Natural killer cell (primary cell): ENCODE data around the gene NOL4L. TPM values are rescaled to one million over a fixed set of nuclear protein-coding genes. Genes with fewer than 3 reads are reported as not detected.

Source experiments
- ATAC-seq, 3 donors: fragments of 150-1000 bp in 2 of 3; fragments of 200-7000 bp in 1 of 3; cut with Tn5 transposase; 1 replicate in 1 of 3; 2 replicates in 2 of 3; pipeline ENCODE4 v1.10.0; 2021; ENCODE audit warnings: mild to moderate bottlenecking in 2 of 3, moderate library complexity in 2 of 3
- DNase-seq, 2 donors: peaks; one replicate each; pipeline versions ENCODE4 v3.0.0 to v3.0.0-alpha.2; 2013 to 2021; ENCODE audit warnings: mixed read lengths in 1 of 2
- H3K27ac ChIP-seq: one replicate; pipeline ENCODE4 v1.5.1; 2013; ENCODE audit warnings: mild to moderate bottlenecking, low read length
- H3K27me3 ChIP-seq: one replicate; pipeline ENCODE4 v1.6.1; 2013; ENCODE audit warnings: low read length; ENCODE audit not compliant: control insufficient read depth, insufficient read depth
- H3K36me3 ChIP-seq: one replicate; pipeline ENCODE4 v1.6.1; 2013; ENCODE audit warnings: low read length; ENCODE audit not compliant: control insufficient read depth, insufficient read depth
- H3K4me1 ChIP-seq: one replicate; pipeline ENCODE4 v1.6.1; 2013; ENCODE audit warnings: low read length; ENCODE audit not compliant: control insufficient read depth, insufficient read depth
- H3K4me3 ChIP-seq: one replicate; pipeline ENCODE4 v1.5.1; 2013; ENCODE audit warnings: low read length
- H3K9me3 ChIP-seq: one replicate; pipeline ENCODE4 v1.6.1; 2013; ENCODE audit warnings: low read length; ENCODE audit not compliant: control insufficient read depth, insufficient read depth
- H3K27ac Mint-ChIP-seq, 2 donors: one replicate each; pipeline ENCODE4 v1.8.0; 2022; ENCODE audit warnings: mild to moderate bottlenecking in 2 of 2, mixed read lengths in 2 of 2, moderate library complexity in 1 of 2
- H3K27me3 Mint-ChIP-seq, 2 donors: one replicate each; pipeline ENCODE4 v1.8.0; 2022; ENCODE audit warnings: low read depth in 2 of 2, mixed read lengths in 2 of 2
- H3K36me3 Mint-ChIP-seq: one replicate; pipeline ENCODE4 v1.8.0; 2022; ENCODE audit warnings: mixed read lengths
- H3K4me1 Mint-ChIP-seq, 2 donors: one replicate each; pipeline ENCODE4 v1.8.0; 2022; ENCODE audit warnings: mixed read lengths in 2 of 2
- H3K4me3 Mint-ChIP-seq: one replicate; pipeline ENCODE4 v1.8.0; 2022; ENCODE audit warnings: mild to moderate bottlenecking, moderate library complexity, mixed read lengths
- H3K9me3 Mint-ChIP-seq, 2 donors: one replicate each; pipeline ENCODE4 v1.8.0; 2022; ENCODE audit warnings: mixed read lengths in 2 of 2
- CTCF ChIP-seq: fragments of 200-600 bp; IDR thresholded peaks from one replicate; pipeline ENCODE4 v1.8.0; 2022; ENCODE audit warnings: antibody characterized with exemption
- WGBS: methylation state at CpG from one replicate; pipeline ENCODE4 v1.1.7; 2013; ENCODE audit warnings: missing lambda C conversion rate; ENCODE audit not compliant: insufficient coverage; 5-methylcytosine and 5-hydroxymethylcytosine counted together
- intact Hi-C: fragments of 100-400 bp; cut with micrococcal nuclease; formaldehyde crosslinking; loops from one replicate; pipeline ENCODE4 v1.14.2; 2022
- total RNA-seq, 4 donors: library from RNA; stranded (reverse); fragments of 120-200 nt in 1 of 4; gene quantifications; one replicate each; pipeline versions ENCODE4 v1.2.3 to v1.2.4, GENCODE V29; 2013 to 2022

Gene NOL4L
- total RNA-seq, 3 donors from 2014 or later (not counting 1 experiment from before 2014, with no cell fraction given): 101 to 136 (median 114) TPM

GRCh38 chr20:32404017-32404416 is 181.1 kb downstream of the NOL4L start:
- intact Hi-C loops: no loop called here
- H3K9me3 Mint-ChIP-seq: no peaks in the 10 kb centered on the region
- H3K27me3 ChIP-seq: no peaks in the 10 kb centered on the region
- H3K27me3 Mint-ChIP-seq: no peaks in the 10 kb centered on the region
- no peak for ATAC-seq
- WGBS: 96% methylated on average over 2 of the region's 2 CpGs
- peaks cover 12% of the 10 kb centered on the region for H3K4me1 ChIP-seq
- peaks cover 32 to 49% of the 10 kb centered on the region in 2 donors for H3K4me1 Mint-ChIP-seq
- no peak overlapping the region for H3K27ac ChIP-seq
- no peak overlapping the region for H3K4me3 ChIP-seq
- DNase-seq: no peak
- no peak for TF ChIP-seq CTCF
- H3K36me3 Mint-ChIP-seq: no peaks in the 10 kb centered on the region
- no peak overlapping the region for H3K27ac Mint-ChIP-seq
- H3K36me3 ChIP-seq: peaks cover 7% of the 10 kb centered on the region
- H3K4me3 Mint-ChIP-seq: no peak overlapping the region
- H3K9me3 ChIP-seq: no peaks in the 10 kb centered on the region

GRCh38 chr20:32400476-32400875 is 184.7 kb downstream of the NOL4L start:
- WGBS: 95% methylated on average over 1 of the region's 1 CpG
- Mint-ChIP-seq H3K9me3 (no peaks in the 10 kb centered on the region), H3K27ac (no peak overlapping the region), H3K4me3 (no peak overlapping the region), H3K4me1 (peaks cover 10 to 25% of the 10 kb centered on the region in 2 donors), H3K27me3 (no peaks in the 10 kb centered on the region), H3K36me3 (no peaks in the 10 kb centered on the region)
- TF ChIP-seq CTCF: no peak
- ATAC-seq: no peak
- DNase-seq: no peak
- H3K4me1 ChIP-seq: no peaks in the 10 kb centered on the region
- no peak overlapping the region for H3K4me3 ChIP-seq
- intact Hi-C loops: no loop called here
- no peaks in the 10 kb centered on the region for H3K27me3 ChIP-seq
- H3K36me3 ChIP-seq: peaks cover 7% of the 10 kb centered on the region
- H3K27ac ChIP-seq: no peak overlapping the region
- H3K9me3 ChIP-seq: no peaks in the 10 kb centered on the region

- H3K9me3 Mint-ChIP-seq: no peaks in the 10 kb centered on the region
- H3K27me3 Mint-ChIP-seq: no peaks in the 10 kb centered on the region
- intact Hi-C loops: no loop called here
- Histone ChIP-seq H3K4me3 (no peak overlapping the region), H3K4me1 (no peaks in the 10 kb centered on the region), H3K27me3 (no peaks in the 10 kb centered on the region), H3K36me3 (peaks cover 7% of the 10 kb centered on the region), H3K9me3 (no peaks in the 10 kb centered on the region), H3K27ac (no peak overlapping the region)
- TF ChIP-seq CTCF: no peak
- no peaks in the 10 kb centered on the region for H3K36me3 Mint-ChIP-seq
- H3K27ac Mint-ChIP-seq: no peak overlapping the region
- 96% methylated on average over 7 of the region's 11 CpGs for WGBS
- no peak overlapping the region for H3K4me3 Mint-ChIP-seq
- peaks cover 10 to 26% of the 10 kb centered on the region in 2 donors for H3K4me1 Mint-ChIP-seq
- no peak for ATAC-seq
- DNase-seq: no peak
Observed at GRCh38 chr20:32397567-32398084, 187.5 kb downstream of the NOL4L start.

- Mint-ChIP-seq H3K36me3 (no peaks in the 10 kb centered on the region), H3K27me3 (no peaks in the 10 kb centered on the region), H3K4me3 (no peak overlapping the region), H3K4me1 (peaks cover 10 to 26% of the 10 kb centered on the region in 2 donors), H3K27ac (no peak overlapping the region), H3K9me3 (no peaks in the 10 kb centered on the region)
- no peaks in the 10 kb centered on the region for H3K27me3 ChIP-seq
- no peak for ATAC-seq
- no peak overlapping the region for H3K27ac ChIP-seq
- no peaks in the 10 kb centered on the region for H3K4me1 ChIP-seq
- DNase-seq: no peak
- H3K4me3 ChIP-seq: no peak overlapping the region
- TF ChIP-seq CTCF: no peak
- no peaks in the 10 kb centered on the region for H3K9me3 ChIP-seq
- H3K36me3 ChIP-seq: peaks cover 5% of the 10 kb centered on the region
- intact Hi-C loops: no loop called here
- WGBS: 97% methylated on average over 3 of the region's 3 CpGs
Observed at GRCh38 chr20:32396646-32397160, 188.4 kb downstream of the NOL4L start.
